ENCODE results near the gene ST8SIA1.

- TF ChIP-seq EZH2 (optimal IDR thresholded peaks at IDR 0.05; ENCODE audit: low read depth, low read length) (no peak), CTCF (IDR thresholded peaks at IDR 0.05; ENCODE audit: low read length) (no peak), EZH2phosphoT487 (IDR thresholded peaks at IDR 0.05; ENCODE audit: low read length) (no peak)
Observed at GRCh38 chr12:22172501-22172900, 162.0 kb downstream of the ST8SIA1 start.
